RPMI8226 (cell line): Measurements from ENCODE around the gene INPP4B.
A peak's percentile ranks its signal among the peaks of the same experiment; 100 is the strongest.

Experiments used
- DNase-seq: peaks from one replicate; pipeline ENCODE4 v3.0.0-alpha.2; 2015

Gene INPP4B

DNA sequence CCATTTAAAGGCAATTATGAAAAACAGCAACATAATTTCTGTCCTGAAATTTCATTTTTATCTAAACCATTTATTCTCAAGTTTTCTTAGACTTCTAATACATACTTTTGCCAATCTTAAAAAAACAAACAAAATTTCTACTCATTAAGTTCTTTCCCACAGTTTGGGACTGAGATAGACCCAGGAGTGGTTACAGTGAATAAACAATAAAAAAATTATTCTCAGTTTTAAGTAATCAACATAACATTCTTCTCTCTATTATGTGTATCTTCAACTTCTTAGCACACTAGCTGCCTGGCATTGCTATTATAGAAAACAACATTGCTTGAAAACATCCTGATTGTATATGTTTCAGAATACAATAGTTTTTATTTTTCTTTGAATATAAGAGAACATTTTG, 676.9 kb downstream of the INPP4B start:
- DNase-seq = no peak

GRCh38 chr4:142168181-142168580, 677.9 kb downstream of the INPP4B start:
- DNase-seq = no peak

DNA sequence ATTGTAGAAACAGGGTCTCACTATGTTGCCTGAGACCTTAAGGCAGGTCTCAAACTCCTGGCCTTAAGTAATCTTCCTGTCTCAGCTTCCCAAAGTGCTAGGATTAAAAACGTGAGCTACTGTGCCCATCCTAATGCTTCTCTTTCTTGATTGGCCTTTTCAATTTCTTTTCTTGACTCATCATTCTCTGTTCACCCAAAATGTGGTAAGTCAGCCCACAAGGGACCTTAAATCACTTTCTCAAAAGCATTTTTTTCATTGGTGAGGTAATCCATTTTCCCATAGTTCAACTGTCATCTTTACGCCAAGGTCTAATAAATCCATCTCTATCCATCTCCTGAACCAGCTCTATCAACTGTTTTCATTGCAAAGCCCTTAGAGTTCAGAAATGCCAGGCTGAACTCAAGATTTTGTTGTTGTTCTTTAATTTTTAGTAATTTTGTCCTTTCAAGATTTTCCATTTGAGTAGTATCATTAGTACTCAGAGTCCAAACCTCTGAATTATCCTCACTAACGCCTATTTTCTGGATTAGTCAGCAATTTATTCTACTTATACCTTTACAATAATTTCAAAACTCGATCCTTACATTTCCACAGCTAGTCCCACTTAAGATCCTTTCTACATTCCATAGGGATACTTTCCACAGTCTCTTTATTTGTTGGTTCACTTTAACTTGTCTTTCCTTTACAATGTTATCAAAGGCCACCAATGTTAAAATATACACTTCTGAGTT, 681.2 kb downstream of the INPP4B start:
- no peak for DNase-seq

- DNase-seq = no peak
These were observed 685.0 kb downstream of the INPP4B start for GRCh38 chr4:142161086-142161485.

DNA sequence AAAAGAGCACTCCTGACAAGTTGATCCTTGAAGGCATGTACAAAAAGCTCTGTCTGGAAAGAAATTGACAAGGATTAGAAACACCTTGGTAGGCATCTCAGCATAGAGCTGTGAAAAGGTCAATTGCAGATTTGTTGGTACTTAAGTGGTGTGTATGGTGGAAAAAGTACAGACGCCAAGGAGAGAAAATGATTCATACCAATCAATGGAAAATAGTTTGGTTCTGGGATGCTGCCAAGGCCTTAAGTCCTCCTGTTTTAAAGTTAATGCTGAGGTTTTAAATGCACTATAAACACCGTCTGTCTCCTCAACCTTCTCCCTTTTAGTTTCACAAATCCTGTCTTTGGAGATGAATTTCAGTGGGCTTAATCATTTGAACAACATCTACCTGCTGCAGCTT, 685.6 kb downstream of the INPP4B start:
- no peak for DNase-seq

DNA sequence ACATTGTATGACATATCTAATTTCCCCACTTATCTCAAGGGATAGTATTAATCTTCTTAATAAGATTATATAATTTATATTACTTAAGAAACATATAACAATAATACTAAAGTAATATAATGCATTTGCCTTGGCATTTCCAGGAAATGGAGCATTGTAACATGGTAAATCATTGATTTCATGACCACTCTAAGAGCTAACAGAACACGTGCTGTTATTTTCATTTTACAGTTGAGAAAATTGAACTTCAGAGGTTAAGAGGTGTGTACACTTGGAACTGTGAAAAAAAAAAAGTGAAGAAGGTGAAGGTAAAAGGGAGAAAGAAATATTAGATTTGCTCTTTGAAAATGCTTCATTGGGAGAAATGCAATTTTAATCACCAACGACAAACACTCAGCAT, 687.1 kb downstream of the INPP4B start:
- DNase-seq = no peak

DNA sequence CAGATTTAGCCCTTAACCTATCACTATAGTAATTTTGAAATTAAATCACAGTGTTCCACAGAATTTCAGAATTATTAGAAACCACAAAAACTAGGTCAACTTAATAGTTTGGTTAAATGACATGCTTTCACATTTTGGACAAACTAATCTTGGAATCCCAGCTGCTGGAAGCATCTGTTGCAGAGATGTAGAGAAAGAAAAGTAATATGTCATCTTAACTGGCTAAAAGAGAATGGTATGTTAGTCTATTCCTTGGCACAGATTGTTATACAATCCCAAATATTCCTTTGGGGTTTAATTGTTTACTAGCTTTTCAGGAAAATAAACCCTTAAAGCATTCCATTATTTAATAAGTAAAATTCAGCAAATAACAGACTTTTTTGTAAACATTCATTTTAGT, 689.8 kb downstream of the INPP4B start:
- no peak for DNase-seq

- no peak for DNase-seq
These were observed 690.8 kb downstream of the INPP4B start for GRCh38 chr4:142155347-142155746.

DNA sequence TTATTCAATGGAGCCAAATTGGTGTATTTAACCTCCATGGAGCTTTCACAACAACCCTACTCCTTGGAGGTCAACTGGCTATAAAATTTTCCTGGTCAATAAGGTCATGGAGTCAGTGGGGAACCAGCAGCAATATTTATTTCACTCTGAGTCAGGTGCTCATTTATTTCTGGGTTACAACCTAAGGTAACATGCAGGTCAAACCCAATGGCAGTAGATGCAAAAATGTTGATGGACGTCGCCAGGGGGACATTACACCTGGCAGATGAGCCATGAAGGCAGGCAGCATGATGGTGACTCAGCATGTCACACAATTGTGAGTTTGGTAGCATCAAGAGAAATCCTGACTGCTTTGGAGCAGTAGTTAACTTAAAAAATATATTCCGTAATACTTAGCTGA, 695.6 kb downstream of the INPP4B start:
- DNase-seq = no peak

DNA sequence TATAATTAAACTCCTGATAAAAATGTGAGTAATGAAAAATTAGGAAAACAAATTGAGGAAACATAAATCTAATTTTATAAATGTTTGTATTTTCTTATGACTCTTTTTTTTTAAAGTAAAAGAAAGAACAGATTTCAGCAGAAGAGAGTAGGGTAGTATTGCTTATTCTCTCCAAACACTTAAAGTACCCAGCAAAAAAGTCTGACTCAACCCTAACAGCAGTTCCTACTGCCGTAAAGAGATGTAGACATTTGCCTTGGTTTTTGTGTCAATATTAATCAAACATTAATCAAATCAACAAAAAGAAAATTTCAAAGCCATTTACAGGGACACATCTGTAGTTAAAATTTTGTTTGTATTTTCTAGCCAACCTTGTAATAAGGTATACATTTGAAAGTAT, 701.3 kb downstream of the INPP4B start:
- no peak for DNase-seq

- DNase-seq = no peak
These were observed 703.6 kb downstream of the INPP4B start for GRCh38 chr4:142142366-142143054.

GRCh38 chr4:142141224-142141623, 704.9 kb downstream of the INPP4B start:
- no peak for DNase-seq

DNA sequence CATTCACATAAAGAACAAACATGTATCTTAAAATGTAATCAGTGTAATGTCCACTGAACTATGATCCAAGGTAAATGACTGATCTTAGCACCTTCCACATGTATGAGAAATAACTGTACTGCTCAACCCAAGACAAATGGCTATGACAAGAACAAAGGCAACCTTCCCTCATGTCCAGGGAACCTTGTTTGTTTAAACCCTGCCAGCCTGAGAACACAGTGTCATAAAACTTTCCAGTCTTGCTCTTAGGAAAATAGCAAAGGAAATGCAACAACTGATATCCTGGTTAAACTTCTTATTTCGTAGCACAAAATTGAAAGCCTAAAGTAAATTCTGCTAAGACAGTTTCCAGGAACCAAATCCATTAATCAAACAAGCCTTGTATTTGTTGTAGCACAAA, 715.4 kb downstream of the INPP4B start:
- no peak for DNase-seq

GRCh38 chr4:142129931-142130330, 716.2 kb downstream of the INPP4B start:
- DNase-seq = no peak

GRCh38 chr4:142129473-142129872, 716.6 kb downstream of the INPP4B start:
- no peak for DNase-seq

GRCh38 chr4:142128529-142128928, 717.6 kb downstream of the INPP4B start:
- no peak for DNase-seq

GRCh38 chr4:142126890-142127497, 719.1 kb downstream of the INPP4B start:
- peak; percentile 55 for DNase-seq

DNA sequence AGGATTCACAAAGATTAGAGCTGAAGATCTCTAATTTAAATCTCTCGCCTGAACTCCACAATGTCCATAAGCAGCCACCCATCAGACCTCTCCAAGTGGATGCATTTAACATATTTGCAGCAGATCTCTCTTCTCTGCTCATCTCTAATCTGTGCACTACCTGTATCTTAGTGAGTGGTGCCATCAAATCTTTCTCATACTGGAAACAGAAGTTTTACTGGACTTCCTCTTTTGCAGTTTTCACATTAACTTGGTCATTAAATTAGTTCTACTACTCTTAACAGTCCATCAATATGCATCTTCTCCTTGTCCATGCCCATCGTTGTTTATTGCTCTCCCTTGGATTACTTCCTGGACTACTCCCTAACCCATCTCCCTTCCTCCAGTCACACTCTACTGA, 721.2 kb downstream of the INPP4B start:
- DNase-seq = no peak

DNA sequence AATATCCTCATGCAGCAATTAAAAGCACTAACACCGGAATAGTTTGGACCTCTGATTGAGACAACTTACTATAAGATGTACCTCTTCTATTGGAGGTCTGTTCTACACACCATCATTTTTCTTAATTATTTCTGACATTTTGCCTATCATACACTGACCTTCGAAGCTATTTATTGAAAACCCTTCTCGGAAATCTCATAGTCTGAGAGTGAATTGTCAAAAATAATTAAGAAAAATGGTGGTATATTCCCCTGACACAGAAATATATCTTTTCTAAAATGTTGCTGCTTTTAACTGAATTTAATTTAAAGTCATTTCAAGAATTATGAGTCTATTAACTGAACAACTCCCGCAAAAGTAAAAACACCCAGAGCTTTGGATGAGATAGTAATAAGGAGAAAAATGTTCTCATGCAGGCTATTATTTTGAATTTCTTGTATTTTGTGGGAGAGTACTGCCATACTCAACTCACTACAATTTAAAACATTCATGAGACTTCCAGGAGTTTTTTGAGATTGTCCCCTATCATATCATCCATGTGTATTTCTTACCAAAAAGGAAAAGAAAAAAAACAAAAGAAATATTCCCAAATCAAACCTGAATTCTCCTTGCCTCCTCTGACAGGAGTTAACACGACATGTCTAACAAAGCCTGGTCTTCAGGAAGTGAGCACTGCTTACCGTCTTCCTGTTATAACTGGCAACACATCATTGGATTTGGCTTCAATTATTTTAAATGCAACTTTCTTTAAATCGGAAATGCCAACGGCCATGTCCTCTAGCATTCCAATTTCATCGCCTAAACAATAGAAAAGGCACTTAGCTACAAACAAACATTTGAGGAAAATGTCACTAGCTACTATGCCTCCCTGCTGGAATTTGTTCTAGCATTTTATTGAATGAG, 724.4 kb downstream of the INPP4B start:
- DNase-seq = no peak

DNA sequence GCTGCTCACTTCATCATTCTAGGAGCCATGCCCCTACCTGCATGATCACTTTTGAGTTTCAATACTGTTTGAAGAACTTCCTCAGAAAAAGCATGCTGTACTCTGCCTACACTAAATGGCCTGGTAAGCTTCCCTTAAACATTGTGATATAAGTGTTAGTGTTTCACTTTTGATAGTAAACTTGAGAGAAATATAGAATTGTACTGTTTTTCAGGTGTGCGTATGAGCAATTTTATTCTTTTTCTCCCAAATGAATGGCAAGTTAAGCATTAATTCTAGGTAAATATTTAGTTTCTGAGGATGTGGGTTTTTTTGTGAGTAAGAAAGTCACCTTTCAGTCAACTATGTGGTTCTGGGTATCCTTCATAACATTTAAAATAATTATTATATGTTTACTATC, 725.2 kb downstream of the INPP4B start:
- DNase-seq = no peak

DNA sequence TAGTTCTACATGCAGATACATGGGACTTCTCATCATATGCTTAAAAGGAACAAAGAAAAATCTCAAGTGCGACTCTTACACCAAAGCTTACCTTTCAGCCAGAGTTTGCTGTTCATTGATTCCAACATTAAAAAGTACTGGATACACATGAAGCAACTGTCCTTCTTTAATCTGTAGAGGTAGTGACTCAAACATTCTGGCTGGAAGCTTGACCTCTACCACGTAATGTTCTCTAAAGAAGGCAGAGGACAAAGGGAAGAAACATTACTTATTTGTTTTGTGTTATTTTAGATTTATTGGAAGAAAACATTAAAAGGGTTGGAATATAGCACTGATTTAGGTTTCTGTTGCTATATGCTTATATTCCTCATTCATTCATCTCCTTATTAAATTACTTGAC, 733.6 kb downstream of the INPP4B start:
- no peak for DNase-seq

DNA sequence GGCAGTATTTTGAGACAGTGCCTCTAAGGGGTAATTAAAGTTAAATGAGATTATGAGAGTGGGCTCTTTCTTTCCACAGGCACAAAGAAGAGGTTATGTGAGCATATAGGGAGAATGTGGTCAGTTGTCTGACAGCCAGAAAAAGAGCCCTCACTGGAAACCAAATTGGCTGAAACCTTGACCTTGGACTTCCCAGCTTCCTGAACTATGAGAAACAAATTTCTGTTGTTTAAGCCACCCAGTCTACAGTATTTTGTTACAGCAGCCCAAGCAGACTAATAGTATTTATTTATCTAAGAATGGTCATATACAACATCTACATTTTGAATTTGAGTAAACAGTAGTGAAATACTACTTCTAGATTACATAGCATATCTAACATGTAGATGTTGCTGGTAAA, 736.0 kb downstream of the INPP4B start:
- no peak for DNase-seq

- no peak for DNase-seq
These were observed 742.1 kb downstream of the INPP4B start for GRCh38 chr4:142104041-142104440.
